PFSK-1 (cell line): ENCODE measurements around the gene RALGPS2.

ENCODE experiments used
- FOXP2 ChIP-seq: optimal IDR thresholded peaks from 2 replicates; pipeline ENCODE3; 2011; ENCODE audit warnings: borderline replicate concordance, control low read depth, inconsistent platforms; ENCODE audit not compliant: insufficient read depth; ENCODE audit errors: extremely low read length, extremely low read depth
- POLR2AphosphoS5 ChIP-seq: IDR thresholded peaks from 2 replicates; pipeline ENCODE4 v1.6.1; 2012; ENCODE audit warnings: low read depth, mild to moderate bottlenecking, control low read depth, low read length, moderate library complexity
- REST ChIP-seq, 2 experiments: IDR thresholded peaks; 2 replicates each; pipeline versions ENCODE4 v1.6.1 to v1.8.0; 2011 to 2012; ENCODE audit warnings: low read depth in 2 of 2, low read length in 2 of 2, control low read depth in 1 of 2, inconsistent platforms in 1 of 2, mild to moderate bottlenecking in 1 of 2, moderate library complexity in 1 of 2; ENCODE audit not compliant: insufficient read depth in 1 of 2
- SIN3A ChIP-seq: IDR thresholded peaks from 2 replicates; pipeline ENCODE4 v1.6.1; 2012; ENCODE audit warnings: mild to moderate bottlenecking, low read length, moderate library complexity, borderline replicate concordance; ENCODE audit not compliant: insufficient read depth
- TAF1 ChIP-seq: IDR thresholded peaks from 2 replicates; pipeline ENCODE4 v1.6.1; 2012; ENCODE audit warnings: low read length, control low read depth, borderline replicate concordance; ENCODE audit not compliant: insufficient read depth

- TF ChIP-seq REST (IDR thresholded peaks at IDR 0.05; ENCODE audit: insufficient read depth in 1 of 2, low read depth in 2 of 2, low read length in 2 of 2), result no peak
- no peak for TF ChIP-seq POLR2AphosphoS5
- TF ChIP-seq SIN3A, result no peak
- no peak for TF ChIP-seq TAF1
- TF ChIP-seq FOXP2, result no peak
These were observed 228.7 kb downstream of the RALGPS2 start for GRCh38 chr1:178953538-178954324.
